ENCODE measurements around the gene SEMA3F.

- TF ChIP-seq CTCF (IDR thresholded peaks at IDR 0.05): no peak
- TF ChIP-seq POLR2A (IDR thresholded peaks at IDR 0.05): no peak
Observed at GRCh38 chr3:50127251-50127691, 27.9 kb upstream of the SEMA3F start.
